Right lobe of liver (tissue), 4 donors: ENCODE measurements around the gene RTP2.

ENCODE experiments used
- POLR2A ChIP-seq: fragments of 450-650 bp; IDR thresholded peaks from one replicate; pipeline ENCODE4 v1.6.1; 2017; ENCODE audit warnings: antibody characterized with exemption, mild to moderate bottlenecking
- TF ChIP-seq, protein P1 (sequence below), 4 donors: fragments of 200-600 bp in 3 of 4; fragments of 450-650 bp in 1 of 4; IDR thresholded peaks; one replicate each; pipeline versions ENCODE4 v1.5.1 to v1.8.0; 2016 to 2022; ENCODE audit warnings: antibody characterized with exemption in 4 of 4, mild to moderate bottlenecking in 2 of 4
- donor health status: DM: no; HTN: no; CAD: no.
- donor health status: DM: no; HTN: no; CAD: no.
- donor health status: DM: no; HTN: yes; CAD: no.

DNA sequence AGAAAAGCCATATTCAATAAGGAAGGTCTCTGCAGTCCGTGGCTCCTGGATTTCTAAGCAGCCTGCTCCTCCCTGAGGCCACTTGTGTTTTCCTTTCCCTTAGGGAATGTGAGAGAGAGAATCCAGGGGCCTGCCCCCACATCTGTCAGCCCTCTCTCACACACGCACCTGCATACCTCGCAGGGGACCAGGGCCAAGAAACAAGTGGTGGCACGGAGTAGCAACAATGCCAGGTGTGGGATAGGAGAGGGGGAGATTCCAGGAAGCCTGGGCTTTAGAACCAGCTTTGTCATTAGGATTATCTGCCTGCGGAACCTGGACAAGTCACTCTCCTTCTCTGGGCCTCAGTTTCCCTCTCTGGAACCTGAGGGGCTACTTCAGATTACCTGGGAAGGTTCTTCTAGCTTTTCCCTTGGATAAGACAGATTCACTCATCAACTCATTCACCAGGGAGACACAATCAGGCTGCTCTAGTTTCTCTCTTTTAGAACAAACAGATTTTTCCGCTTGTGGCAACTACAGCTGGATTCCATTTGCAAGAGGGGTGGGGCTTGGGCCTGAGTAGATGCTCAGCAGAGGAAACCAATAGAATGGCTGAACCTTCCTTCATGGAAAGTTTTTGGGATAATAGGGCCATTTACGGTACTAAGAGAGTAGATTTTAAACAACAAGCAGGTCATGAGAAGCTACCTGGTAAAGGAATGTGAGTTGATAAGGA, 23.5 kb upstream of the RTP2 start:
- no peak for TF ChIP-seq POLR2A
- TF ChIP-seq, protein P1, sequence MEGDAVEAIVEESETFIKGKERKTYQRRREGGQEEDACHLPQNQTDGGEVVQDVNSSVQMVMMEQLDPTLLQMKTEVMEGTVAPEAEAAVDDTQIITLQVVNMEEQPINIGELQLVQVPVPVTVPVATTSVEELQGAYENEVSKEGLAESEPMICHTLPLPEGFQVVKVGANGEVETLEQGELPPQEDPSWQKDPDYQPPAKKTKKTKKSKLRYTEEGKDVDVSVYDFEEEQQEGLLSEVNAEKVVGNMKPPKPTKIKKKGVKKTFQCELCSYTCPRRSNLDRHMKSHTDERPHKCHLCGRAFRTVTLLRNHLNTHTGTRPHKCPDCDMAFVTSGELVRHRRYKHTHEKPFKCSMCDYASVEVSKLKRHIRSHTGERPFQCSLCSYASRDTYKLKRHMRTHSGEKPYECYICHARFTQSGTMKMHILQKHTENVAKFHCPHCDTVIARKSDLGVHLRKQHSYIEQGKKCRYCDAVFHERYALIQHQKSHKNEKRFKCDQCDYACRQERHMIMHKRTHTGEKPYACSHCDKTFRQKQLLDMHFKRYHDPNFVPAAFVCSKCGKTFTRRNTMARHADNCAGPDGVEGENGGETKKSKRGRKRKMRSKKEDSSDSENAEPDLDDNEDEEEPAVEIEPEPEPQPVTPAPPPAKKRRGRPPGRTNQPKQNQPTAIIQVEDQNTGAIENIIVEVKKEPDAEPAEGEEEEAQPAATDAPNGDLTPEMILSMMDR (IDR thresholded peaks at IDR 0.05): no peak
